22Rv1 (cell line): ENCODE data around the gene FCRLA.
"Not testable (repeated sequence)": the region's sequence is repeated elsewhere in the genome, so short reads cannot be mapped to it uniquely, and the experiment has no call there.

Source experiments
- ZFX ChIP-seq: fragments of 450-650 bp; IDR thresholded peaks from 2 replicates; pipeline ENCODE4 v1.6.1; 2017; ENCODE audit warnings: antibody characterized with exemption, borderline replicate concordance
- TF ChIP-seq, protein P1 (sequence below): fragments of 450-650 bp; IDR thresholded peaks from 2 replicates; pipeline ENCODE4 v1.5.1; 2017; ENCODE audit warnings: mild to moderate bottlenecking

DNA sequence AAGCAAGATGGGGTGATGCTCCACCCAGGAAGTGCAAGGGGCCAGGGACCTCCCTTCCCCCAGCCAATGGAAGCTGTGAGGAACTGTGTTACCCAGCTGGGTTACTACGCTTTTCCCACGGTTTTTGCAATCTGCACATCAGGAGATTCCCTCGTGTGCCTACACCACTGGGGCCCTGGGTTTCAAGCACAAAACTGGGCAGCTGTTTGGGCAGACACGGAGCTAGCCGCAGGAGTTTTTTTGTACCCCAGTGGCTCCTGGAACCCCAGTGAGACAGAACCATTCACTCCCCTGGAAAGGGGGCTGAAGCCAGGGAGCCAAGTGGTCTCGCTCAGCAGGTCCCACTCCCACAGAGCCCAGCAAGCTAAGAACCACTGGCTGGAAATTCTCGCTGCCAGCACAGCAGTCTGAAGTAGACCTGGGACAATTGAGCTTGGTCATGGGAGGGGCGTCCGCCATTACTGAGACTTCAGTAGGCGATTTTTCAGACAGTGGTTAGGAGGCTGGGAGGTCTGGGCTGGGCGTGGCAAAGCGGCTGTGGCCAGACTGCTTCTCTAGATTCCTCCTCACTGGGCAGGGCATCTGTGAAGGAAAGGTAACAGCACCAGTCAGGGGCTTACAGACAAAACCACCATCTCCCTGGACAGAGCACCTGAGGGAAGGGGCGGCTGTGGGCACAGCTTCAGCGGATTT lies 13.9 kb upstream of the FCRLA start:
- TF ChIP-seq, protein P1, sequence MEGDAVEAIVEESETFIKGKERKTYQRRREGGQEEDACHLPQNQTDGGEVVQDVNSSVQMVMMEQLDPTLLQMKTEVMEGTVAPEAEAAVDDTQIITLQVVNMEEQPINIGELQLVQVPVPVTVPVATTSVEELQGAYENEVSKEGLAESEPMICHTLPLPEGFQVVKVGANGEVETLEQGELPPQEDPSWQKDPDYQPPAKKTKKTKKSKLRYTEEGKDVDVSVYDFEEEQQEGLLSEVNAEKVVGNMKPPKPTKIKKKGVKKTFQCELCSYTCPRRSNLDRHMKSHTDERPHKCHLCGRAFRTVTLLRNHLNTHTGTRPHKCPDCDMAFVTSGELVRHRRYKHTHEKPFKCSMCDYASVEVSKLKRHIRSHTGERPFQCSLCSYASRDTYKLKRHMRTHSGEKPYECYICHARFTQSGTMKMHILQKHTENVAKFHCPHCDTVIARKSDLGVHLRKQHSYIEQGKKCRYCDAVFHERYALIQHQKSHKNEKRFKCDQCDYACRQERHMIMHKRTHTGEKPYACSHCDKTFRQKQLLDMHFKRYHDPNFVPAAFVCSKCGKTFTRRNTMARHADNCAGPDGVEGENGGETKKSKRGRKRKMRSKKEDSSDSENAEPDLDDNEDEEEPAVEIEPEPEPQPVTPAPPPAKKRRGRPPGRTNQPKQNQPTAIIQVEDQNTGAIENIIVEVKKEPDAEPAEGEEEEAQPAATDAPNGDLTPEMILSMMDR = not testable (repeated sequence)
- not testable (repeated sequence) for TF ChIP-seq ZFX
